Choroid plexus epithelial cell (primary cell): ENCODE measurements around the gene HTRA1.
A peak's percentile ranks its signal among the peaks of the same experiment; 100 is the strongest.

Source experiments
- DNase-seq: peaks from one replicate; pipeline ENCODE4 v3.0.0-alpha.2; 2010; ENCODE audit warnings: low read depth
- H3K4me3 ChIP-seq: 2 replicates; pipeline ENCODE4 v1.5.1; 2011; ENCODE audit warnings: low read depth, mild to moderate bottlenecking, control low read depth, low read length, moderate library complexity
- TF ChIP-seq, protein P1 (sequence below): conservative IDR thresholded peaks from 2 replicates; pipeline ENCODE4 v1.5.1; 2011; ENCODE audit warnings: low read depth, mild to moderate bottlenecking, control low read depth, inconsistent platforms, low read length, moderate library complexity

HTRA1 gene

DNA sequence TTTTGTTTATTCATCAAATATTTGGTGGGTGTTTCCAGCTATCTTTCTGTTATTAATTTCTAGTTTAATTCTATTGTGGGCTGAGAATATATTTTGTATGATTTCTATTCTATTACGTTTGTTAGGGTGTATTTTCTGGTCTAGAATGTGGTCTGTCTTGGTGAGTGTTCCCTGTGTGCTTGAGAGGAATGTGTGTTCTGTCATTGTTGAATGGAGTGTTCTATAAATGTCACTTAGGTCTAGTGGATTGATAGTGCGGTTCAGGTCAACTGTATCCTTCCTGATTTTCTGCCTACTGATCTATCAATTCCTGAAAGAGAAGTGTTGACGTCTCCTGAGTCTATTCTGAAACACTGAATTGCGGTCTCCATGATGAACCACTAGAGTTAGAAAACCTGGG lies 8.5 kb downstream of the HTRA1 start:
- no peak overlapping the region for H3K4me3 ChIP-seq
- TF ChIP-seq, protein P1, sequence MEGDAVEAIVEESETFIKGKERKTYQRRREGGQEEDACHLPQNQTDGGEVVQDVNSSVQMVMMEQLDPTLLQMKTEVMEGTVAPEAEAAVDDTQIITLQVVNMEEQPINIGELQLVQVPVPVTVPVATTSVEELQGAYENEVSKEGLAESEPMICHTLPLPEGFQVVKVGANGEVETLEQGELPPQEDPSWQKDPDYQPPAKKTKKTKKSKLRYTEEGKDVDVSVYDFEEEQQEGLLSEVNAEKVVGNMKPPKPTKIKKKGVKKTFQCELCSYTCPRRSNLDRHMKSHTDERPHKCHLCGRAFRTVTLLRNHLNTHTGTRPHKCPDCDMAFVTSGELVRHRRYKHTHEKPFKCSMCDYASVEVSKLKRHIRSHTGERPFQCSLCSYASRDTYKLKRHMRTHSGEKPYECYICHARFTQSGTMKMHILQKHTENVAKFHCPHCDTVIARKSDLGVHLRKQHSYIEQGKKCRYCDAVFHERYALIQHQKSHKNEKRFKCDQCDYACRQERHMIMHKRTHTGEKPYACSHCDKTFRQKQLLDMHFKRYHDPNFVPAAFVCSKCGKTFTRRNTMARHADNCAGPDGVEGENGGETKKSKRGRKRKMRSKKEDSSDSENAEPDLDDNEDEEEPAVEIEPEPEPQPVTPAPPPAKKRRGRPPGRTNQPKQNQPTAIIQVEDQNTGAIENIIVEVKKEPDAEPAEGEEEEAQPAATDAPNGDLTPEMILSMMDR = no peak
- no peak for DNase-seq

DNA sequence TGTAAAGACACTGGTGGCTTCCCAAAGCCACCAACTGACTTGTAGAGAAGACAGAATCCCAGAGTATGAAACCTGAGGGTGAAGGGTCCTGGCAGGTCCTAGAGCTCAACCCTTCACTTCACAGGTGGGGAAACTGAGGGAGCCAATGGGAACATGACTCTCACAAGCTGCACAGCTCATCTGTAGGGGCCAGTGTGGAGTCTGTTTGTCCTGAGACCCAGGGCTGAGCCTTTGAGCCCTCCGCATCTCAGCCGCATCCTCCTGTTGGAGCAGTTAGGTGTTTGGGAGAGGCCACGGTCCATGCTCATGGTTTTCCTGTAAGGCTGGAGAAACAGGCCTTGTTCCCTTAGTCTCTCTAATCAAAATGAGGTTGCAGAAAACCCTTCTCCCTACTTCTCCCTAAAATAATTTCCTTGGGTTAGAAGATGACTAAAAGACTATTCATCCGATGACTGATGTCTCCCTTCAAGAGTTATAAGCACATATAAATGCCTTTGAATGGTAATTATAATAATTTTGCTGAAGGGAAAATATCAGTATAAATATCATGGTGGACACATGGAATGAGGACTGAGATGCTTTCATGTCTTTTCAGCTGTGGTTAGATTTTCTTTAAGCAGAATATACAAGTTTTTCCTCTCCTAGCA lies 10.3 kb downstream of the HTRA1 start:
- H3K4me3 ChIP-seq = no peak overlapping the region
- no peak for DNase-seq
- TF ChIP-seq, protein P1 = no peak

DNA sequence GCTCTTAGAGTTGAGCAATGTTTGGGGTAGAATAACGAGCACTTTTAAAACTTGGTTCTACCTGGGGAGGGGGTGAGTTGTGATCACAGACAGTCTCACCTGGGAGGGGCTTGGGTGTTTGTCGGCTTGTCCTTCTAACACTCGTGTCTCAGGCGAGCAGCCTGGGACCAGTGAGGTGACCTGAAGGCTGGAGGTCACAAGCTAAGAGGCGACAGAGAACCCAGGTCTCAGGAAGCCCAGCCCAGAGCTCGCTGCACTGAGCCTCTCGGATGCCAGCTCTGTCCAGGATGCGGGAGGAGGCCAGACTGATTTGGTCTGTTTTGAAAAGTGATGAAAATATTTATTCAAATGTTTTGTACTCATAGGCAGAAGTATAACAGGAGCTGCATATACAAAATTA lies 11.8 kb downstream of the HTRA1 start:
- no peak for DNase-seq
- TF ChIP-seq, protein P1 = no peak
- H3K4me3 ChIP-seq = no peak overlapping the region

DNA sequence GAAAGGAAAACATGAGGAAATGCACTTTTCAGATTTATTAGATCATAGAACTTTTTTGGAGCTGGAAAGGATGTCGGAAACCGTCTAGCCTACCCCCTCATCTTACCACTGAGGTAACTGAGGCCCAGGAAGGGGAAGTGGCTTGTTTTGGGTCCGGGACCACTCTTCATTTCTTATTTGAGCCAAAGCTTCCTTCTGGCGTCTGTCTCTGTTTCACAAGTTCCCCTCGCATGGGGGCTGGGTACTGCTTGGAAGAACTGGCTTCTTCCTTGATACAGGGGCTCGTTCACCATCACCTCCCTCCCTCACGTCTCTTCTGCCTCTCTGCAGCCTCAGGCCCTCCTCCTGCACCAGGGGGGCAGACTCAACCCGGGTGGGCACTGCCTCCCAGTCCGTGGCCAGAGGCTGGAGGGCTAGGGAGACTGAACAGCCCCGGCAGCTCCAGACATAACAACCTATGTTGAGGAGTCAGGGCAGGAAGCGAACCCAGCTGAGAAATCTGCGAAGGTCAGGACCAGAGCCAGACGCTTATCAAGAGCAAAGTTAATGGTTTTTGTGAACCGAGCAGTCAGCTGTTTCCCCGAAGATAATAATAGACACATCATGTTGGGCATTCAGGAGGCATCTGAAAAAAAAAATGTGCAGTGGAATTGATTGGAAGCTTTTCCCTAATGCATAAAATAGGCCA lies 12.9 kb downstream of the HTRA1 start:
- TF ChIP-seq, protein P1 = no peak
- no peak overlapping the region for H3K4me3 ChIP-seq
- peak; percentile 52 for DNase-seq

DNA sequence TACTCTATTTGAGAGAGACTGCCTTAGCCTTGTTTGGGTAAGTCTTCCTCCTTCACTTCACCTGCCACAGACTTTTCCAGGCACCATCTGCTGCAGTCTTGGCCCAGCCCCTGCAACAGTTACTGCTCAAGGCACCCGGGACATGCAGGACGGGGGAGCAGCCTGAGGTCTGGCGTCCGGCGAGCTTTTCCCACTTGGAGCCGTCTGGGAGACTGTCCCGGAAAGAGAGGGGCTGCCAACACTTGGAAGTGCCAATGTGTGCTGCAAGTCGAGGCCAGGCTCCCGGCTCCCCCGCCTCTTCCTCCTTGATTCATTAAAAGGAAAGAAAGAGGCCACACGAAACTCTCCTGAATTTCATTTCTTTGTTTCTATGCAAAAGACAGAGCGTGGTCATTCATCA lies 13.7 kb downstream of the HTRA1 start:
- no peak overlapping the region for H3K4me3 ChIP-seq
- TF ChIP-seq, protein P1 = no peak
- DNase-seq = no peak

DNA sequence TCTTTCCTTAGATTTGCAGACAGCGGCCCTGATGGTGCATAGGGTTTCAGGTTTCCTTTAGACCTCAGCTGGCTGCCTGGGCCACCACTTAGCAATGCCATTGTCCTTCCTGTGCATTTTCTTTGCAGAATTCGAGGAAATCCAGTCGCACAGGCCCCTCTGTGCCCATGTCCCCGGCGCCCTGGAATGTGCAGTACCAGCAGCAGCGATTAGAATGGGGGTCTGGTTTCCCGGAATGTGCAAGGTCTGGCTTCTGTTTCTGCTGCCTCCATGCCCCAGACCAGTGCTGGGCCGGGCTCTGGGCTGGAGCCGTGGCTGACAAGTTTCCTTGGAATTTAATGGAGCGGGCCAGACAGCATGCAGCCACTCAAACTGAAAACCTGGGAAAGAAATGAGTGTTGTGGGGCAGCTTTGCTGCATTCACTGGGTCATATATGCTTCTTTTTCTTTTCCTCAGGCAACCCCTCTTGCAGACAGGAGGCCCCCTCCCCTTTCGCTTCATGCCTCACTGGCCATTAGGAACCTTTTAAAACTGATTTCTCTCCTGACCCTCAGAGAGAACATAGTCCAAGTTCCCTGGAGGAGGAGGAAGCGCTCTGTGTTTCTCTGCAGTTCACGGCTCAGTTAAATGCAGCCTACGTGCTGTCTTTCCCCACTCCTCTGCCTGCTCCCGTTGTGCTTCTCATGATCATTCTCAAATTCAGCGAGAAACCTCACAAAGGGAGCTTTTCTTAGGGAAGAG lies 14.4 kb downstream of the HTRA1 start:
- H3K4me3 ChIP-seq = no peak overlapping the region
- DNase-seq = no peak
- TF ChIP-seq, protein P1 = no peak
